NCI-H128 (cell line): ENCODE data around the gene POC5.
"Not testable (repeated sequence)": the region's sequence is repeated elsewhere in the genome, so short reads cannot be mapped to it uniquely, and the experiment has no call there.

Experiments
- DNase-seq: peaks from one replicate; lab custom pipeline; 2025; ENCODE audit not compliant: unreplicated experiment; lab: John Stamatoyannopoulos, UW

POC5 gene

DNA sequence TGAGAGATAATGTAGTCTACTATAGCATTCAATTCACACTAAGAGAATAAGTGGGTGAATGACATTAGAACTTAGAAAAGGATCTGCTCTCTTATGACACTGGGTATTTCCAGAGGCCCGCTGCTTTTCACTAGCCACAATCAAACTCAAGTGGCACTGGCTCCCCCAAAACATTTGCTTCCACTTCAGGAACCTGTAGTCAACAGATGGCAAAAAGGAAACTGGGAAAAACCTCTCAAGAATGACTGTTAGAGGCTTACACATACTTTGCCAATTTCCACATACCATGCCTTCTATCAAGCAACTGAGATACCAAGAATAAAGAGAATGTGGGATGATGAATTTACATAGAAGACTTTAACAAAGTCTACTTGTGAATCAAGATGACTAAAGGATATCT, 11.2 kb downstream of the POC5 start:
- DNase-seq, result no peak

DNA sequence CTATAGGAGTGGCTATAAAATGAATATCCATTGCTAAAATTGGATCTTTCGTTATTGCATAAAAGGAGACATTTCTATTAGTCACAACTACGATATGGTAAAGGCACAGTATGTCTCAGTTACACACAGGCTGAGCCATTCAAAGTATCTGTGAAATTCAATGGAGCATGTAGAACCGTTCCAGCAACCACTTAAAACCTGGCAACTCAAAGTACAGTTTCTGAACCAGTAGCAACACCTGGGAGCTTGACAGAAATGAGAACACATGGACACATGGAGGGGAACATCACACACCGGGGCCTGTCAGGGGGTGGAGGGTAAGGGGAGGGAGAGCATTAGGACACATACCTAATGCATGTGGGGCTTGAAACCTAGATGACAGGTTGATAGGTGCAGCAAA, 15.4 kb downstream of the POC5 start:
- DNase-seq, result no peak

DNA sequence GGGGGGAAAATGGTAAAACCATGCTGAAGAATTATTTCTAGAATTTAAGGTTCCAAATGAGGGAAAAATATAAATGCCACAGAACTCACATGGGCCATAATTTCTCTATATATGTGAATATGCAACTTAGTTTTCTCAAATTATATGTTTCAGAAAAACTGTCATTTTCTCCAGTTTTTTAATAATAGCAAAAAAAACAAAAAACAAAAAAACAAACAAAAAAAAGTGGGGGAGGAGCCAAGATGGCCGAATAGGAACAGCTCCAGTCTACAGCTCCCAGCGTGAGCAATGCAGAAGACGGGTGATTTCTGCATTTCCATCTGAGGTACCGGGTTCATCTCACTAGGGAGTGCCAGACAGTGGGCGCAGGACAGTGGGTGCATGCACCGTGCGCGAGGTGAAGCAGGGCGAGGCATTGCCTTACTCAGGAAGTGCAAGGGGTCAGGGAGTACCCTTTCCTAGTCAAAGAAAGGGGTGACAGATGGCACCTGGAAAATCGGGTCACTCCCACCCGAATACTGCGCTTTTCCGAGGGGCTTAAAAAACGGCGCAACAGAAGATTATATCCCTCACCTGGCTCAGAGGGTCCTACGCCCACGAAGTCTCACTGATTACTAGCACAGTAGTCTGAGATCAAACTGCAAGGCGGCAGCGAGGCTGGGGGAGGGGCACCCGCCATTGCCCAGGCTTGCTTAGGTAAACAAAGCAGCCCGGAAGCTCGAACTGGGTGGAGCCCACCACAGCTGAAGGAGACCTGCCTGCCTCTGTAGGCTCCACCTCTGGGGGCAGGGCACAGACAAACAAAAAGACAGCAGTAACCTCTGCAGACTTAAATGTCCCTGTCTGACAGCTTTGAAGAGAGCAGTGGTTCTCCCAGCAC, 21.5 kb downstream of the POC5 start:
- DNase-seq, result not testable (repeated sequence)

DNA sequence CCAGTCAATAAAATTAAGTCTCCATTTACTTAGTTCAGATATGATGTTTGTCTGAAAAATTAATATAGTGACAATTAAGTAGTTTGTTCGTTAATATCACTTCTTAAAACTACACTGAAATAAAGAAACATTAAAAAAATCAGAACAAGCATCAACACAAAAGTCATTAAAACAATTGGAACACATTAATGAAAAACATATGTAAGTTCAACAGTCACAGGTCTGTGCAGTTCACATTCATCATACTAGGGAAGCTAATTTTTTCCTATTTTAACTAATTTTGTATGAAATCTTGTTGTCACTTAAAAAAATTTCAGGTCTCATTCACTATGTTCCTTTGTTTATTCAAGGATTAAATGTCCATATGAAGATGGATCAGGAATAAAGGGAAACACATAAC, 22.5 kb downstream of the POC5 start:
- no peak for DNase-seq

DNA sequence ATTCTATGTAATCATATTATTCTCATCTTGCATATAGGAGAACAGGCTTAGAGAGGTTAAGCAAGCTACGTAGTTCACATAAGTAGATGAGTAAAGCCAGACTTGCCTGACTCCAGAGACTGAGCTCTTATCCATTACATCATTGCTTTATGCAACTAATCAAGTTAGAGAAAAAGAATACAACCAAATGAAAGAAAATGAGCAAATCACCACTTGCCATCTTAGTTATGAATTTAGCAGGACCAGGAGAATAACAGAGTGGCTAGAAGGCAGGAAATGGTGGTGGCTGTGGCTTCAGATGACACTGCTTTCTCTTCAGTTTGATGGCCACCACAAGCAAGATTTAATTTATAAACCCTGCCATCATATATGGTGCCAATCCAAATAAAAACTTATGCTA, 26.6 kb downstream of the POC5 start:
- DNase-seq, result no peak

DNA sequence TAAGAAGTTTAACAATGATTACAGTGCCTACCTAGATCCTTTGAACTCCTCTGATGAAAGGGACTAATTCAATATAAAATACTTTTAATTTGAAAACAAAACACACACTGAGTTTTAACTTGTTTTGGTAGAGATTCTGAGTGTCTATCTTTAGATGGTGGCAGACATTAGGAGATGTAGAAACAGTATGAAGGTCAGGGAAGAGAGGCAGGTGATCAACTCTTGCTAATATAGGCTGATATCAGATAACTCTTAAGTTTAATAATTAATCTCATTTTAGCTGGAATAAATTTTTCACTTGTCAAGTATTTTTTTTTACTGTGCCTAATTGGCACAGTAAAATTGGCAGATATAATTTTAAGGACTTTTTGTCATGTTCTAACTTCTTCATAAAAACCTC, 30.8 kb downstream of the POC5 start:
- DNase-seq, result no peak

DNA sequence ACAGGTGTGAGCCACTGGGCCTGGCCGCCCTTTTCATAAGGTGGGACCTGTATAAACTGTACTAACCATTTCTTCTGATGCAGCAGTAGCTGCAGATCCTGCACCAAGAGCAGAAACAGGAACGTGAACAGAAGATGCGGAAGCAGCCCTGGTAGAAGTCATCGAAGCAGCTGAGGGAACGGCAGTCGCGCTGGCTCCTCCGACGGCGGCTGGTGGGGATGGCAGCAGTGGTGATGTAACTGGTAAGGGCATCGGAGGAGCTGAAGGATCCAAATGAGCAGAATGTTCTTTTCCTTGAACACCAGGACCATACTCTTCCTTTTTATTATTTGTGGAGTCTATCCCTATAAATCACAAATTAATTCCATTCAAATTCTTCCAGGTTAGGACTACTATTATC, 32.1 kb downstream of the POC5 start:
- DNase-seq, result no peak

DNA sequence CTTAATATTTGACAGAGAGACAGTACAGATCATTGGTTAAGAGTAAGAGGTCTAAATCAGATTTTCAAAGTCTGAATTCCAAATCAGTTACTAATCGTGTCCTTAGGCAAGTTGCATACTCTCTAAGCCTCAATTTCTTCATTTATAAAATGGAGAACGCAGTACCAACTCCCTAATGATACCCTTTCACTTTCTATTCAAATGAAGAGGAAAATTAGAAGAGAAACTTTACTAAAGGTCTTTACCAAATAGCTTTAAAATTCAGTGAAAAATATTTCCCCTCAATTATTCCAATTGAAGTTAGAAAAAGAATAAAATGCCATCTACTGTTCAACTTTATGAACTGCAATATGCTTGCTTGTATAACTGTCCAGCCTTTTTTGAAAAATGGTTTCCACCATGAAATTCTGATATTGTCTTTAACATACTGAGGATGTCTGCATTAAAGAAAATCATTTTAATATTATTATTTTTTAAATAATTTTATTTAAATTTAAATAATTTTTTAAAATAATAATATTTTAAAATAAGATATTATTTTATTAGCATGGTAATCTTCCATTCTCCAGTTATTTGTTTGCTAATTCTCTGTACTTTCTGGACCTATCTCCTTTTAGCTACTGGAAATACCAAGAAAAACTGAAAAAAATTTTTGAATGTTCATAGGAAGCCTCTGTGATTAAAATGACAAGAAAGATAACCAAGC, 36.0 kb downstream of the POC5 start:
- DNase-seq, result no peak

DNA sequence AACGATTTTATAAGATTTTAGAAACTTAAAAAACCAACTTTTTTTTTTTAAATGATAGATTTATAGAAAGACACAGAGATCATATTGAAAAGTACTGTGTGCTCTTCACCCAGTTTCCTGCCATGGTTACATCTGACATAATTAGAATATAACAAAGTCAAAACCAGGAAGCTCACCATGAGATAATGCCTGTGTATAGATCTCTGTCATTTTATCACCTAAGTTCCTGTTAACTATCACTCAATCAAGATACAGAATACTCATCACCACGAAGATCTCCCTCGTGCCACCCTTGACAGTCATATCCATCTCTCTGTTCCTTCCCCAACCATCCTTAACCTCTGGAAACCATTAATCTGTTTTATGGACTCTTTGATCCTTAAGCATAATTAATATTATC, 39.1 kb downstream of the POC5 start:
- no peak for DNase-seq

DNA sequence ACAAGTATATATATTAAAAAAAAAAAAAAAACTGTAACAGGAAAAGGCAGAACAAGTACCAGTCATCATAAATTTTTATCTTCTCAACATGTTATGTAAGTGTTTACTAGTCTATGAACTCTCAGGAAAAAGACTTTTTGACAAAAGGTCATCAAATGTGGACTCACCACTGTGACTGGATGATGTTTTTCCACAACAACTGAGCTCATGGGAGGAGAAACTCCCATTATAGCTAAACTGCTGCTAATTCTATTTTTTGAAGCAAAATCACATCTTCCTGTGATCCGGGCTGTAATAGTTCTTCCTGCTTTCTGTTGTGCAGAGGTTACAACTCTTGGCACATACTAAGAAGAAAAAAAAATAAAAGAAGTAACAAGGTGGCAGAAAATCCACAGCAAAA, 39.6 kb downstream of the POC5 start:
- DNase-seq, result no peak

DNA sequence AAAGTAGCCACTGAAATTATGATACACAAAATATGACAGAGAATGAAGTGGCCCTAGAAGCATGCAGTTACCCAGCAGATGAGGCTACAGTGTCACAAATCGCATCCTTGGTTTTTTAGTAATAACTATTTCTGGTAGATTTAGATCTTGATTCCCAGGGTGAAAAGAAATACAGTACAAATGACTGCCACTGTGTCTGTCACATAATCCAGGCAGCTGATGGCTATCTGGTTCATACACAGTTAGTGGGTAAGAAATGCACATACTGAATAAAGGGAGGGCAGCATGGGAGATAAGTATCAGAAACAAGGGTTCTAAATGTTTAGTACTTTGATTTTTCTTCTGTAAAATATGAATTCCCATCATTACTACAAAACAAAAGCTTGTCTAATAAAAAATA, 41.5 kb downstream of the POC5 start:
- DNase-seq, result no peak

DNA sequence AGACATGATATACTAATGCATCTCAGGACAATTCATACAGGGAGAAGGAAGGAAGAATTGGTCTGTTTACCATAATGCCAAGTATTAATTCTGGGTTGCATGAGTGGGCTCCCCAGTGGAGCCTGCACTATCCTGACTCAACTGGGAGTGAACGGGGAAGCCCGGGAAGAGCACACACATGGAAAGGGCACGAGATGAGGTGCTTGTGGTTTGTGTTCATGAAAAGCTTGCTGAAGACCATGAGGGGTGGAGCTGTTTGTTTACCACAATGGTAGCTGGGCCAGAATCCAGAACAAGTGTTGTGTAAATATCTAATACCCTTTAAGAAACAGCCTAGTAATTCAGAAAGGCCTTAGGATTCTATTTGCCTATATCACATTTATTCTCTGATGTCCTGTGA, 44.6 kb downstream of the POC5 start:
- no peak for DNase-seq

DNA sequence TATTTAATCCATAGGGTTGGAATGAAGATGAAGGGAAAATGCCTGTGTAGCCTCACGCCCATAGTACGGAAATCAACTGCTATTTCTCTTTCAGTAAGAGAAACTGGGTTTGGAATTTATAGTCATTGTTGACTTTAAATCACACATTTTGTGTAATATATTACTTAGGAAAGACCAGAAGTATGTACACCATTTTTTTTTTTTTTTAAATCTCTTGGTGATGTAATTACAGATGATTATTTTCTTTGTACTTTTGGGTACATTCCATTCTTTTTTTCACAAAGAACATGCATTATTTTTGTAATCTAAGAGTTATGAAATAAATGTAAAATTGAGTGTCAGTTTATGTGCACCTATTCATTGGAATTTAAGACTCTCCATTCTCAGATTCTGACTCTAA, 45.7 kb downstream of the POC5 start:
- DNase-seq, result no peak

DNA sequence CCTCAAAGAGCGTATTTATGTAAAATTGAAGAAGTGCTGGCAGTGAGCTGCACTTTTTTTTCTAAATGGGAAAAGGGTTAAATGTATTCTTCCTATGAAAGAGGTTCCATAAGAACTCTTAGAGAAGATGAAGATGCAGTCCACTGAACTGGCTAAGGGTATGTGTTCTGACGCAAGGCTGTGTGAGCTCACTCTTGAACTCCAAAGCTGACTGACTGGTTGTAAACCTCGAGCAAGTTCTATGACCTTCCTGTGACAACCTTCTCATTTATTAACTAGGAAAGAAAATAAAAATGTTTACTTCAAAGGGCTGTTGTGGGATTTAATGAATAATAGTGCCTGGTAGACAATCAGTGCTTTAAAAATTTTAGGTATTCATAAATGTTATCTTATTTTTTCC, 46.7 kb downstream of the POC5 start:
- no peak for DNase-seq

DNA sequence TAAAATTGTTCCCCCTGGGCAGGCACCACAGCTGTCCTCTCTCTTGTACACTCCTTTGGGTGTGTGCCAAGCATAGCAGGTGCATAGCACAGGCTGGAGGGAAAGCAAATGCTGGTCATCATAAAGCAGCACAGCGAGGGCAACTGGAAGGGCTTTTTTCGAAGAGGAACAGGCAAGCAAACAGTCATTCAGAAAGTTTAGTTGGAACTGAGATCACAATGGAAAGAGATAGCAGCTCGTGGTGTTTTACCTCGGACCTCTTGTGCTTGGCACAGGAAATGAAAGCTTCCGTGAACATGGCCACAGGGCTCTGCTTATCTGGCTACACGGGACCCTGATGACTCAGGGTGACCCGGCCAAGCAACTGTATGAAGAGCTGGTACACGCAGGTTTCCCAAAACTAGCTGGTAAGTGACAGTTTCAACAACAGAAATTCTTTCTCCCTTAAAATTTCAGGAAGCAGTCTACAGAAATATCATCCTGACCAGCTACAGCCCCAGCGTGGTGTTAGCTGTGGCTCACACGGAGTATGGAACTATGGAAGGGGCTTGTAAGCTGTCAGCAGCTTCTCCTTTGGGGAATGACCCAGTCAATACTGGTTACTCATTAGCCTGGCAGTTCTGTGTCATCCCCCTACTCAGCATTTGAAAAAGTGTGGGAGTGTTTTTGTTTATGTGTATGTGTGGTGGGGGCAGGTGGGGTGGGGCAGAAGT, 48.1 kb downstream of the POC5 start:
- DNase-seq, result peak; percentile 1

DNA sequence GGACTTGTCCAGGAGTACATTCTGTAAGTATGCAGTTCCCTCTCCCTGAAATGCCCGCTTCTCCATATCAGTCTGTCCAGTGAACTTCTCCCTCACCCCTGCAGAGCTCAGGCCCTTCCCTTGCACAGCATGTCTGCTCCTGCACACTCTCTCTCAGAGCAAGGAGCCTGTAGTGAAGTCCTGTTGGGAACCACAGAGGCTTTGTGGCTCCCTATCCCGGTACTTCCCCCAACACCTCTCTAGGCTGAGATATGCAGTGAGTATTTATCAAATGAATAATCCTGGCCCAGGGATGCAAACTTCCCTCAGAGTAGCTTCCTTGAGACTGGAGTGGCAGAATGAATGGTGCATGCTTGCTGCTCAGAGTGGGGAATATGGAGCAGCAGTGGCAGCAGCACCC, 48.8 kb downstream of the POC5 start:
- DNase-seq, result no peak

DNA sequence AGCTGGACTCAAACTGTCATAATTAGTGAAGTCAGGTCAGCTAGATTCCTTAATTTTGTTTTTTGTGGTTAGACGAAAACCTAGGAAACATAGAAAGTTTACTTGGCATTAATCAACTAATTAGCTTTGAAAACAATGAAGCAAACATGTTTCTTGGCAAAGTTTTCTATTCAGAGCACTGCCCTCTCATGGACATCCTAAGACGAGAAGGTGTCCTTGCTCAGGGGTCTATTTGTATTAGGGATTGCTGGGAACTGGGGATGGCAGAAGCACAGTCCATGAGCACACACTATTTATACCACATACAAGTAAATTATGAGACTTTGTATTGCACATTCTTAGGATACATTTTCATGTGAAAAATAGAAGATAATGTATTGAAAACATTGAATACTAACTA, 49.7 kb downstream of the POC5 start:
- DNase-seq, result no peak

DNA sequence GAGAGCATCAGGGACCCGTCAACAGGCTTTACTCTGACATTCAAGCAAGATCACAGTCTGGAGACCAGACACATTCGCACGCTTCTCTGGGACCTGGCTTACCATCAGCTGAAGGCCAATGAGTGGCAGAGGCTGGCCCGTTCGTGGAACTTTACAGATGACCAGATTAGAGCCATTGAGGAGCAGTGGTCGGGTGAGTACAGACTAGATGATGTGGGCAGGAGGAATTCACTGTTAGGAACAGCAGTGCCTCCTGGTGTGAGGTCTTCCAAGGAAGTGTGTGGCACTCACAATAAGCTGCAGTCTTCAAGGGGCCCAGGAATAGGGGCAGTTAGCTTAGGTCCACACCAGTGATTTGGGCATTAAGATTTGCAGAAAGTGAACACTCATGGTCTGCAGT, 50.4 kb downstream of the POC5 start:
- DNase-seq, result no peak

DNA sequence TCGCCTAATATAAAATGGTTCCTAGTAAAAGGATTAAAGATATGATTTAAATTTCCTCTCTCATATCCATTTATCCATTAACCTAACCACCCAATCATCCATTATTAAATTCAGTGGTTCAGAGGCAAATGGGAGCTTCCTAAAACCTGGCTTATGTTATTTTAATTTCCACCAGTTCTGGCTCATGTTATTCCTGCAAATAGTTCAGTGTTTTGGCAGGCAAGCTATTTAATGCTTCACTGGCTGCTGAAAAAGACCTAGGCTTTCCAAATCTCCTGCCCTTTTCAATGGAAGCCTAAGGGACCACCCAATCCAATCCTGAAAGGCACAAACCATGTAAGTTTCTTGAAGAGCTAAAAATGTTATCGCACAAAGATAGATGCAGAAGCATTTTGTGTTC, 52.3 kb downstream of the POC5 start:
- DNase-seq, result no peak

DNA sequence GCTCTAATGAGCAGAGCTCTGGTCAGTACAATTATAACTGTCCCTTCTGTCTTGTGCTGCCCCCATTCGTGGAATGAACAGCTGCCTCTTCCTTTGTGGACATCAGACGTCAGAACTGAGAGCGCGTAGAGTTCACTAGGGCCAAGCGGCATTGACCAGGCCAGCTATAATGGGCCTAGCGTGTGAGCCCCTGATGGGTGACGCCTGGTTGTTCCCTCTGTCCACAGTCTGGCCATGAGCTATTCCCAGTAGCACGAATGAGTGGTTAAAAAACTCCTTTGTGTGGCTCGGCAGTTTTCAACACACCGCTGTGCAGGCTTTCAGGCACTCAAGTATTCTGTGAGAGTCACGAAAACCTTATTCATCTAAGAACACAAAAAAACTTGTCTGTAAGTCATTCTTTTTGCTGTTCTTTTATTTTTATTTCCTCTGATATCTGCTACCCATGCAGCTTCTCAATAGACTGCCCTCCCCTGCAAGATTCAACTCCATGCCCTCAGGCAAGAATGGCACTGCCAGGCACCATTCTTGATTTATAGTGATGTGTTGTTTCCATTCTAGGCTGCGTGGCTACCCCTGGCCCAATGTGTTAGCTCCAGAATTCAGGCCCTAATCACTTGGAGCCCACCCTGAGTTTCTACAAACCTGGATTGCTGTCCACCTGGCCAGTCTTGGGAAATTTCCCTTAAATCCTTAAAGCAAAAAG, 53.5 kb downstream of the POC5 start:
- no peak for DNase-seq

DNA sequence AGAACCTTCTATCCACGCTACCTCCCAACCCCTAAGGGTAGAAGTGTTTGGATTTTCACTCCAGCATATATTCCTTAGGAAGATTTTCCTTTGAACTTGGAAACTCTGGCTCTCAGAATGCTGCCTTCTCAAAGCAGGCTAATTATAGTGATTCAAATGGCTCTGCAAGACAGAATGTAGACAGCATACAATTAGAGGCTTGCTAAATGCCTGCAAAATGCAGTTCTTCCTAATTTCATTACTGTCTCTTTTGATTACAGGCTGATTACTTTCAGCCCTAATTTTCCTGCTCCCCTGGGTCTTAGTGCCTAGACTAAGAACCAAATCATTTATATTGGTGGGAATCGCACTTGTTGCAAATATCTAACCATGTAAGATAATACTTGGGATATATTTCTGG, 55.2 kb downstream of the POC5 start:
- no peak for DNase-seq
